Stimulated activated CD4-positive, alpha-beta T cell treated with anti-CD3 and anti-CD28 coated beads, Interleukin-4, amount 100 ng/mL, for 4 hours (primary cell): ENCODE measurements around the gene NKX2-3.

ENCODE experiments used
- DNase-seq, 2 experiments: peaks; one replicate each; pipeline ENCODE4 v3.0.0-alpha.2; 2020

Gene NKX2-3

GRCh38 chr10:99539120-99539519 is 6.4 kb downstream of the NKX2-3 start:
- no peak for DNase-seq

- no peak for DNase-seq
These were observed 7.1 kb downstream of the NKX2-3 start for GRCh38 chr10:99539820-99540219.

GRCh38 chr10:99540306-99540656 is 7.5 kb downstream of the NKX2-3 start:
- DNase-seq, result no peak

- no peak for DNase-seq
These were observed 8.2 kb downstream of the NKX2-3 start for GRCh38 chr10:99540657-99541531.

GRCh38 chr10:99544322-99544721 is 11.6 kb downstream of the NKX2-3 start:
- no peak for DNase-seq

- DNase-seq, result no peak
These were observed 15.3 kb downstream of the NKX2-3 start for GRCh38 chr10:99548041-99548530.

- no peak for DNase-seq
These were observed 18.4 kb downstream of the NKX2-3 start for GRCh38 chr10:99551158-99551557.

GRCh38 chr10:99551616-99552015 is 18.9 kb downstream of the NKX2-3 start:
- no peak for DNase-seq

- no peak for DNase-seq
These were observed 22.6 kb downstream of the NKX2-3 start for GRCh38 chr10:99555371-99555770.

GRCh38 chr10:99555825-99556523 is 23.2 kb downstream of the NKX2-3 start:
- no peak for DNase-seq

- DNase-seq, result no peak
These were observed 24.3 kb downstream of the NKX2-3 start for GRCh38 chr10:99557044-99557443.

GRCh38 chr10:99558708-99559107 is 26.0 kb downstream of the NKX2-3 start:
- DNase-seq, result no peak

GRCh38 chr10:99560277-99561126 is 27.8 kb downstream of the NKX2-3 start:
- no peak for DNase-seq

- no peak for DNase-seq
These were observed 29.9 kb downstream of the NKX2-3 start for GRCh38 chr10:99562631-99563030.

- no peak for DNase-seq
These were observed 31.6 kb downstream of the NKX2-3 start for GRCh38 chr10:99564361-99564760.

GRCh38 chr10:99565166-99565565 is 32.4 kb downstream of the NKX2-3 start:
- no peak for DNase-seq

GRCh38 chr10:99569253-99569939 is 36.7 kb downstream of the NKX2-3 start:
- DNase-seq, result no peak

GRCh38 chr10:99569961-99570360 is 37.2 kb downstream of the NKX2-3 start:
- no peak for DNase-seq

GRCh38 chr10:99571816-99572215 is 39.1 kb downstream of the NKX2-3 start:
- DNase-seq, result no peak

GRCh38 chr10:99573790-99574189 is 41.0 kb downstream of the NKX2-3 start:
- DNase-seq, result no peak

GRCh38 chr10:99579971-99580370 is 47.2 kb downstream of the NKX2-3 start:
- DNase-seq, result no peak

GRCh38 chr10:99582255-99582770 is 49.6 kb downstream of the NKX2-3 start:
- DNase-seq, result no peak
